ENCODE measurements around the gene SEMA5A.

Gene SEMA5A

DNA sequence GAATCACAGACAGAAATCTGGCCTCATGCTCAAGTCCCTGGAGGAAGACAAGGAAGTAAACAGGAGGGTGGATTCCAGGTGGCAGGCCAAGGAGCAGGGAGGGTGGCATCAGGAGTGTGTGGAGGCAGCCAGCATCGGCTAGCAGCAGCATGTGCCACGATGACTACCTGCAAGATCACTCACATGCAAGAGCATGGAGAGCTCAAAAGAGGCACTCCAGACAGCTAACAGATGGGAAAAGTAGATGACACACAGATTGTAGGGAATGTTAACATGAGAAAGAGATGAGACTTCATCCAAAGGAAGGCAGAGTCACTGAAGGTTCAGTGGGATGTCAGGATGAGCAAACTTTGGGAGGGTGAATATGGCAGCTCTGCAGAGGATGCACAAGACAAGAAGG, 104.3 kb downstream of the SEMA5A start:
- DNase-seq (ENCODE audit: low read depth in 3 of 3): no peak

DNA sequence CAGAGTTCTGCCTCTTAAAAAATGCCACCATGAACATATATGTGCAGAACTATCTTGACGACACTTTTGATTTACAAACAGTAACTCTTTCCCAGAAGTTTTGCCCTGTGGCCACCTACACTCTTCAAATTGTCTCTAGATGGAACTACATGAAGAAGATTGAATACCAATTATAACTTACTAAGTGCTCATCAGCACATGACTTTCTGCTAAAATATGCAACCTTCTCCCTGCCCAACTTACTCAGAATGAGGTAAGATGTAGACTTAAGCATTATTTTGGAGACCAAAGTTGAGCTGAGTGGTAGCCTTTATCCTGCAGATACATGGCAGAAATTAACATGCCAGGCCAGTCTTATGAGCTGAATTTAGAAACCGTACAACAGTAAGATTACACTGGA, 105.4 kb downstream of the SEMA5A start:
- no peak for DNase-seq (ENCODE audit: low read depth in 3 of 3)

DNA sequence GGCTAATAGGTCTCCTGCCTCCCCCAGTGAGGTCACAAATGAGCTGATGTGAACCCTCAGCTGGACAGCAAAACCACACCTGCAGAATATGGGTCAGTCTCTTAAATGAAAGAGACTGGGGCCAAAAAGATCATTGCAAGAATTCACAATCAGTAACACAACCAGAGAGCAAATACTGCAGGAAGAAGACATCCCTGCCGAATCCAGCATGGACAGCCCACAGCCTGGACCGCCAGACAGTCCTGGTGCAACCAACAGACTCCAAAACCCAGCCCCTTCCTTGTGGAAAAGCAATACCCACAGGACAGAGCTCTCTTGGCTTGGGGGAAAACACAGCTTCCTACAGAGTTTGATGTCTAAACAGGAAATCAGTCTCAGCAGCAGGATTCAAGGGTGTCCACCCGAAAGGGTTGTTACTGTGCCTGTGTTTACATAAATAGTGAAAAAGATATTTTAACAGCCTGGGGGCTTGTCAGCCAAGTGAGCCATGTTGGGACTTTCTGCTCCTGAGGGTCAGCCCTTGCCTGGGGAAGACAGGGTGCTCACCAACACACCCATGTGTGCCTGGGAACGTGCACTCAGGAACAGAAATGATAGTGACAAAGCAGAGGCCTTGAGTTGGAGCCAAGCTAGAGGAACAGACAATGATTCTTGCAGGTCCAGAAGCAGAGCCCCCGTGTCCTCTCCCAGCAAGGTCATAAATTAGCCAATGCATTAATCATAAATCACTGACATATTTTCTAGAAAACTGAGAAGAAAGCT, 106.2 kb downstream of the SEMA5A start:
- DNase-seq (ENCODE audit: low read depth in 3 of 3): no peak

DNA sequence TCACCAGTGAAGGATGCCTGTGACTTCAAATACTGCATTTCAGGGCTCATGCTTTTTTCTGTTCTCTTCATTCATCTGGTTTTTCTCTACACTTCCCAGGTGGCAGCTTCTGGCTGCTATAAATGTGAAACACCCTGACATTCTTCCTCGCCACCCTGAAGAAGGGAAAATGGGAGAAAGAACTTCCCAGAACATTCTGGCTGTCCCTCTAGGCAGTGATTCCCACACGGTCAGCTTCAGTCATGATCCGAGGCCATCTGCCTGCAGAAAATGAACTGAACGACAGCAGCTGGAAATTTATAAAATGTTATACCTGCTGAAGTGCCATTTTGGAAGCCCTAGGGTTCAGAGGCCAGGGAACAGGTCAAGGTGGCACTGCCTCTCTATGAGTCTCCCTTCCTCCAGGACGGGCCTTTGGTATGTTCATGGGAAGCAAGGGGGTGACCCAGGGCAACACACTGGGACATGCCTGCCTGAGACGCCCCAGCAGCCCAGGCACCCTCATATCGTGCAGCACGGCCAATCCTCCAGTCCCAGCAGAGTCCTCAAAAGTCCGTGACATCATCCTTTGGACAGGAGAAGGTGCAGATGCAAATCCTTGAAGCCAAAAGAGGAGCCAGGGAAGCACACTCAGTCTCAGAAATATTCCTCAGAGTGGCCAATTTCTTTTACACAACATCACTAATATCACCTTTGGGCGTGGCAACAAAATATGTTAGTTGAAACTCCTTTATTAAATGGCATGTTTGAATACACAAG, 107.1 kb downstream of the SEMA5A start:
- no peak for DNase-seq (ENCODE audit: low read depth in 3 of 3)

DNA sequence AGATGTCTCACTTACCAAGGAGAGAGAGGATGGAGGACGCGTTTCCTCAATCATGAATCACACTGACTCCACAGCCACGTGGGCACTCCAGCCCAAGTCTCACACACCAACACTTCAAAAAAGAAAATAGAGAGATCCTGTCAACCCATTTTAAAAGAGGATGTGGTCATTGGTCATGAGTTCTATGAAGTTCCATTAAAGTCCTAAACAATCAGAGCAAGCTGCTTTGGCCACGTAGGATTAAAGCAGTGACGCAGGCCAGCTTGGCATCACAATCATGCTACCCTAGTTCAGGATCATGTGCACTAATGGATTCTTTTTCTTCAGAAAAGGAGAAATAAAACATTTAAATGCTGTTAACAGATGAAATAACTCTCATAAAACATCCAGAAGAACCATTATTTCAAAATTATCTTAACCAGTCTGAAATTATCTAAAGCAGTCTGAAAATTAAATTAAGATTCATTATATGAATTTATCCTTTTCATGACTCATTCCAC, 108.1 kb downstream of the SEMA5A start:
- DNase-seq (ENCODE audit: low read depth in 3 of 3): no peak

DNA sequence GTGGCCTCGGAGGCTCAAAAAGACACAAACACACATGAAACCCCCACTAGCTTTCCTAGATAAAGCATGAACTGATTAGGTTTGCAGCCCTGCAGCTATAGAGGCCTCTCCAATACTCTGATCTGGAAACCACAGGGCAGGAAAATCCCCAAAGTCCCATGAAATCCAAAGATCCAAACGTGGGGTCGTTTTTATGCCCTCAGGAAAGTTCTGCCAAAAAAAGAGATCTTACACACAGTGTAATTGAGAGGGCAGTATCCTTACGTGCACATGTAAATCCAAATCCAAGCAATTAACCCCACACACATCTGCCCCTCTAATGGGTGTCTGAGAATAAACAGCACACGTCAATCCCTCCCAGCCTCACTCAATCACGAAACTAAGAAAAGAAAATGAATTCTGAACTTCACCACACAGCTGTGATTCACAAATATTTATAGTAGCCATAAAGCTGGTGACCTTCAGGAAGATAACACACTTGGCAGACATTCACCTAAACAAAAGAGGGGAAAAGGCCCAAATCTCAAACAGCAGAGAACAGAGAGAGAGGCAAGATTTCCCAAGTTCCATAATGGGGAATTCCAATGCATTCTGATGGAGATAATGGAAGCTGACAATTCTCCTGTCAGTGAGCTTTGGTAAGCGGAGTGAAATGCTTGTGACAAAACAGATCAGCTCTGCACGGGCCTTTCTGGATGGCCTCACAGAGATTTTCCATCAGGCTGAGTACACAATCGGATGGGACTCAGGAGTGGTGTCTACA, 114.2 kb downstream of the SEMA5A start:
- no peak for DNase-seq (ENCODE audit: low read depth in 3 of 3)

DNA sequence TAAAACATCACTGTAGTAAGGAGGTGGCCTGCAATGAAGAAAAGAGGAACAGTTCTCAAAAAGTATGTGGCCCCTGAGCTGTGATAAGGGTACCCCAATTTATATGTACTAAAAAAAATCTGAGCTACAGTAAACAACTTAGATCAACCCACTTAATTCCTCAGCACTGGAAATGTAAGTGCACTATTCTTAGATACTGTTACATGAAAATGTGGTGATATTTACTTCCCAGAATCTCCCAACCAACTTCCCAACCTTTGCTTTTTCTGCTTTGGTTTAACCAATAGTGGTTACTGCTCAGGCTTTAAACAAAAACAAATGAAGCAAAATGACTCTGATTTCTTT, 114.8 kb downstream of the SEMA5A start:
- DNase-seq (ENCODE audit: low read depth in 3 of 3): no peak

DNA sequence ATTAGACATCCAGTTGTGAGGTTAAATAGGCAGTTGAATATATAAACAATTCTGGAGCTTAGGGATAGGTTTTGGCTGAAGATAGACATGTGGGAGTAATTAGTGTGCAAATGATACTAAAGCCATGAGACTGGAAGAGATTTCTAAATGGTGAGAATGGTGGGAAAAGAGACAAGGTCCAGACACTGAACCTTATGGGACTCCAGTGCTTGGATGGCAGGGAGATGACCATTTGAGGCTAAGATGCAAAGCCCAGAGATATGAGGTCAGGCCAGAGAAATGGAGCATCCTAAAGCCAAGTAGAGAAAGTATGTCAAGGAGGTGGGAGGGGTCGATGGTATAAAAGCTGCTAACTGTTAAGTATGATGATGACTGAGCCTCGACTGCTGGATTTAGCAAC, 115.6 kb downstream of the SEMA5A start:
- no peak for DNase-seq (ENCODE audit: low read depth in 3 of 3)

DNA sequence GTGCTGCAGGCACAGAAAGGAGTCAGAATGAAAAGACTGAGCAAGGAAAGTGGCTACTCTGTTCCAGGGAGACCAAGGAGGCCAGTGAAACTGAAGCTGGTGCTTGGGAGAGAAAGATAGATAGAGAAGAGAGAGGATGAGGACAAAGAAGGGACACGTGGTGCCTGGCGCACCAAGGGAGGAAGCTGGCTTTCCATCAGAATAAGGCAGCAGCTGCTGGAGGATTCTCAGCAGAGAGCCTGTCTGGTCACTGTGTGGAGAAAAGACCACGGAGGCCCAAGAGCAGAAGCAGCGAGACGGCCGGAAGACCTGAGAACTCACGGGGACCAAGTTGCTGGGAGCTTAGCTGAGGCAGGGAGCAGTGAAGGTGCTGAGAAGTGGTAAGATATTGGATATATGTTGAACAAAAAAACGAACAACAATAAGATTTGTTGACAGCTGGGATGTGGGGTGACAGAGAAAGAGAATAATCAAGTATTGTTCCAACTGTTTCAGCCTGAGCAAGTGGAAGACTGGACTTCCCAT, 116.1 kb downstream of the SEMA5A start:
- DNase-seq (ENCODE audit: low read depth in 3 of 3): no peak

DNA sequence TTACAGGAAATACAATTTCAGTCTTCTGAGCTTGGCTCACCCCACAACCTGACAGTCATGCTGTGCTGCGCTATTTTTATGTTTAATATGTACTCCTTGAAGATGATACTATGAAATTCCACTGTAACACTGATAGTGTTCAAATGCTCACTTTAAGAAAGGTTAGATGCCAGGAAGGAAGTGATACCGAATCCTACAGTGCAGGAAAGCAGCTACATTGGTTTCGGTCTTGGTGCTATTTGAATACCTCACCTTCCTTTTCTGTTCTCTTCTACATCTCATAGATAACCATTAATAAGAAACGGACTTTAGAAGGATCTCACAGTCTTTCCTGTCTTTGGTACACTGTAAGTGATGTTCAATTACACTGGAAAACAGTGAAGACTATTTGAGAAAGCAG, 117.6 kb downstream of the SEMA5A start:
- DNase-seq (ENCODE audit: low read depth in 3 of 3): no peak

DNA sequence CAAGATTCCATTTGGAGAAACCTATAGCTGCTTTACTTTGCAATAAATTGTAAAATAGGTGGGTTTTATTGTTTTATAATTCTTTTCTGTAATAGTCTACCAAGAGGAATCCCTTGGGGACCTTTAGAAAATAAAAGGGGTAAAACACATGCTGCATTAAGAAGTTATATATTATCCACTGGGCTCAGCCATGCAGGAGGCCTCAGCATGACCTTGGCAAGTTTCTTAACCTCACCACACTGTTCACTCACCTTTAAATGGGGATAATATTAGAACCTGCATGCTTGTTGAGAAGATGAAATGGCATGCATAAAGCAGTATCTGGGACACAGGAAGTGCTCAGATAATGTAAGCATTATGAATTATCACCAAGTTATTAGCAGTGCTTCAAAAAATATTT, 120.2 kb downstream of the SEMA5A start:
- no peak for DNase-seq (ENCODE audit: low read depth in 3 of 3)

DNA sequence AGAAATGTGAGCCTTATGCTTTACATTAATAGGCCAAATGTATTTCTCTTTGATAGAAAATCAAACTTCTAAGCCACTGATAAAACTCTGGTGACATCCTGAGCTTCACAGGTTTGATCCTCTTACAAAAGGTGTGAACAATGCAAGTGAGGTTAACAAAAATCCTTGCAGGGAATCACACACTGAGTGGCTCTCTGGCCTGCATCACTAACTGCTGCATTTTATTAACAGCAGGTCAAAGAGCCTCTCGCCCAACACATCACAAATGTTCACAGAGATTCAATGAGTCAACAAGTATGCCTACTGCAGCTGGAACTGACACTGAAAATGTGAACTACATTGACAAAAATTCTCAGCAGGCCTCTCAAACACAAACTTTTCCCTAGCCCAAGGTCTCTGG, 122.3 kb downstream of the SEMA5A start:
- DNase-seq (ENCODE audit: low read depth in 3 of 3): no peak

DNA sequence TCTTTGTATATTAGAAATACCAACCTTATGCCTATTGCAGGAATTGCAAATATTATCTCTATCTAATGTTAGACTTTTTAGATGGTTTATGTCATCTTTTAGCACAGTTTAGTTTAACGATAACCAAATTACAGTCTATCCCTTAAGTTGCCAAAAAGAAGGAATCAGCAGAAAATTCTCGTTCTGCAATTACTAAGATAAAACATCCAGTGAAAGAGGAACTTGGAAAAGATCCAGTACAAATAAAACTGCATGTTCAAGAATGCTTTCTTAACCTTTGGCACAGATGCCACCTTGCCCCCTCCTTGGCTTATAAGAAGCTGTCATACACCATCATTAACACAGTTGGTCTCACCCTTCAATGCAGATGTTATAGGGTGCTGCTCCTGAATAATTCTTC, 124.0 kb downstream of the SEMA5A start:
- DNase-seq (ENCODE audit: low read depth in 3 of 3): no peak

DNA sequence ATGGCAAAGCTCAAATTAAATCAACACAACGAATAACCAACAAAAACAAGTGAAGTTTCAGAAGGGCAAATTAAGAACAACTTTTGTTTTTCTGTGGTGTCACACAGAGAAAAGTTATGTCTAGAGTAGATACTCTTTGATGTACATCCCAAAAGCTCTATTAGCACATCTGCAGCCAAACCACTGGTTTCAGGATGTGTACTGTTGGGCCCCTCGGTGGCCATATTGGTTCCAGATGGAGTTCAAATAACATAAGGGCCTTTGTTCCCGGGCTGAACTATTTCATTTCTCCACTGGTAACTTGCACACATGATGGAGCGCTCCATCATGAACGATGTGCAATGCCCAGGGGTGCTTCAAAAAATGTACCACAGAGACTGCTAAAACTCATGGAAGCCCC, 126.1 kb downstream of the SEMA5A start:
- no peak for DNase-seq (ENCODE audit: low read depth in 3 of 3)

DNA sequence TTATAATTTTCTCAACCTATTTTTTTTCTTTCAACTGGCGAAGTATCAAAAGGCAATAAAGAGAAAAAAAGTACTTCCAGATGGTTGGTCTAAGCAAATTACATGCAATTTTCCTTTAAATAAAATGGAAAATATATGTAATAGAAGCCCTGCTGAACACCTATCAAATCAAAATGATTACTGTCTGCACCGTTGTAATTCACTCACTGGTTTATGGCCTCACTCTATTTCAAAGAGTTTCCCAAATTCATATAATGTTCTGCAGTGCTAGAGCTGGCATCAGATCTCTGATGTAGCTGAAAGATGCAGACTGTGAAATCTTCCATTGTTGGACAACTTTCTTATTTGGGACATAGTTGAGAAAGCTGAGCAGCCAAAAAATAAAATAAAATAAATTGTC, 130.3 kb downstream of the SEMA5A start:
- no peak for DNase-seq (ENCODE audit: low read depth in 3 of 3)

DNA sequence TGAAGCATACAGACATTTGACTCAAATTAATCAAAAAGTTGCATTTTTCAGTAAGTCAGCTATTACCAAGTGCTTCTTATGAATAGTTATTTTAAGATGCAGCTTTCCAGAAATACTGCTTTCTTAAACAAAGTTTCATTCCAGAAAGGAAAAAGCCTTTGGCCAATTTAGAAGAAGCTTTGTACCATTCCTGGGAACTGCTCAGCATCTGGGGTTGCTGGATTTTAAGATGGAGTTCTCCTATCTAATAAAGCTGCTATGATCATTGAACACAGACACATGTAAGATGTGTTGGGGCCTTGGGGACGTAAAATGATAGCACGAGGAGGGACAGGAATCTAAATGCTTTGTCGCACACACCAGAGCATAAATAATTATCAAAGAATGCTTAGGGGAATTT, 130.8 kb downstream of the SEMA5A start:
- DNase-seq (ENCODE audit: low read depth in 3 of 3): no peak

DNA sequence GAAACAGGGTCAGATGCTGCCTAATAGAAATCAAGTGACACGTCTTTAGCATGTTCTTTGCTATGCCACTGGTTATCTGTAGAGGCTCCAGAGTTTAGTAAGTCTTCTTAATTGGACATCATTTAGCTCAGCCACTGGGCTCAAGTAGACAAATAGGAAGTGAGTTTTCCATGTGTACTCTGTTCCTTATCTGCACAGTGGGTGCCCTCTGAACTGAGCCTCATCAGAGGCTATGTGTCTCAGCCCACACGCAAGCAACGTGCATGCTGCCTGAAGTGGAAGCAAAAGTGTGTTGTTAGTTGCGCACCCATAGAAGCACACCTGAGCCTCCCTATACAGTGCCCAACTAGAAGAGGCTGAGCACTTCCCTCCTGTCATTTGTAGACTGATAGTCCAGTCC, 134.7 kb downstream of the SEMA5A start:
- no peak for DNase-seq (ENCODE audit: low read depth in 3 of 3)

DNA sequence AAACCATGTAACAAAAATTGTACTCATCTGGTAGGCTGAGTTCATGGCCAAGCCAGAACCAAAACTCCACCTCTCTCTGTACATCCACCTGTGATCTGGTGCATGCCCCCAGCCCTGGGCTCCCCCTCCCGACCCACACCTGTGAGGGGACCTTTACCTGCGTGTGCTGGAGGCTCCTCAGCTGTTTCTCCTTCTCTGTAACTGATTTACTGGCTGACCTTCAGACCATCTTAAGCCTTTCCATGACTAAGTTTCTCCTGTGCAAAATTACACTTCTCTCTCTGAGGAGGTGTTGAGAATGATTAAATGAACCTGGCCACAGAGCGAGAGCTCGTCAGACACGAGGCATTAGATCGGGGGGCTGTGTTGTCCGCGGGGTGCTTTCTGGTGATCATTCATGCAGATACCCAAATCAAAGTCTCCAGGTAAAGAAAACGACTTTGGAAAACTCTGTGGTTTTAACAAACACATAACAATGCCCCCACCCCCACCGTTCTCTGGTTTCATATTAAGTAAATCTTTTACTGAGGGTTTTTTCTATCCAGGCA, 136.4 kb downstream of the SEMA5A start:
- DNase-seq (ENCODE audit: low read depth in 3 of 3): no peak

DNA sequence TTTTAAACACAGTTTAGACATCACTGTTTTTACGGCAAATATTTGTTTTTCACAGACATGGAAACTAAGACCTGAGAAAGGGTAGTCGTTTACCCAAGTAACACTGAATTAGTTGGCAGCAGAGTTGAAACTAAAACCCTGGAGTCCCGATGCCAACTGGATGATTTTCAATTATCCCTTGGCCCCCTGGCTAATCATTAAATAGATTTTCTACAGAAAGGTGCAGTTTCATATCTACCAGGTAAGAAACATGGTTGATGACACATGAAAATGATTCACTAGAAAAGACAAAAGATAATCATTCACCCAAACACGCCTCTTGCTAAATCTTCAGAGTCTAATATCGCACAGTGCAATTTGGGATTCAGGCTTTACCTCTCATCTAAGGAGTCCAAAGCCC, 136.9 kb downstream of the SEMA5A start:
- DNase-seq (ENCODE audit: low read depth in 3 of 3): no peak

DNA sequence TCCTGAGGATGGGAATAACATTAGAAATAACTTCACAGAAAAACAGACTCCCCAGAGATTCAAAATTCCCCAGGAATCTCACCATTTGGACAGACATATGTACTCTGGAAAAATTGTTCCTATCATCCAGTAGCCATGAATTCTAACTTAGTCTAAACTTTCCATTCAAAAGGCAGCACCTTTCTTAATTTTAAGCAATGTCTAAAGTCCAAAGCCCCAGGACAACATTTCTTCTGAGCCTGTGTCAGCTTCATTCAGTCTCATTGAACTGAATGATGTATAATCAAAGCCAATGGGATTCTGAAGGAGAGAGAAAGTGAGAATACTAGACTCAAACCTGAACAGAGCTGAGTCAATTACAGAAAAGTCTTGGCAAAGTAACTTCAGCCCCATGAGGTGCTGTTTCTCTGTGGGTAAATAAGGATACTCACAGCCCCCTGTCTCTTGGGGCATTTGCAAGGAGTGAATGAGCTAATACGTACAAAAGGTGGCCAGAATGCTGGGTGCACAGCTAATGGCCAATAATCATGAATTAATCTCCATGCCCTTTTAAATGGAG, 140.6 kb downstream of the SEMA5A start:
- no peak for DNase-seq (ENCODE audit: low read depth in 3 of 3)

DNA sequence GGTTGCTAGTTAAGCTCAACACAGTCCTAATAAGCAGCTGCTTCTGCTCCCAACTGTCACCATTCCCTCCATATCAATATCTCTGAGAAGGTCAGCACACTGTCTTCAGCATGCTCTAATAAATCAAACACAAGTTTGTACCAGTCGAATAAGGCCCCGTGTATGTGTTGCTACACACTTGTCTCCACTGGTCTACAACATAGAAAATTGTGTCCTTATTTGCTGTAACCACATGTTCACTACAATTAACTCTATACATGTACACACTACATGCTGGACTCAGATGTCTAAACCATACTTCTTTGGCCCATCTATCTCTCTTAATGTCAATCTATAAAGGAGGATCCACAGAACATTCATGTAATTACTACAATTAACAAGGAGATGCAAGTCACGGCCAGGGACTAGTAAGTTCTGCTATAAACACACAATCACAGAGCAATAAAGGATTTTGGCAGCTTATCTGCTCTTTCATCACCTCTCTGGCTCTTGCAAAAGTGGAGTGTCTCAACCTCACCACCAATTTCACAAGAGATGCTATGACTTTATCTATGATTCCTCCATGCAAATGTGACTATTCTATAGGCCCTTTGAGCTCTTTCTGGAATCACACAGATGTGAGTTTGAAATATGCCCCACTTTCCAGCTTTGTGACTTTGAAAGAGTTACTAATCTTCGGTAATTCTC, 143.9 kb downstream of the SEMA5A start:
- DNase-seq (ENCODE audit: low read depth in 3 of 3): no peak

Data from stimulated activated CD4-positive, alpha-beta T cell treated with anti-CD3 and anti-CD28 coated beads, TNF-alpha, amount 100 ng/mL, for 48 hours (primary cell).